HG02588 (cell line): ENCODE measurements around the gene DPPA3.
"Not testable (repeated sequence)": the region's sequence is repeated elsewhere in the genome, so short reads cannot be mapped to it uniquely, and the experiment has no call there.

ENCODE experiments used
- ATAC-seq: cut with Tn5 transposase; IDR thresholded peaks from one replicate; pipeline ENCODE4 v1.9.1; 2021; ENCODE audit warnings: mild to moderate bottlenecking, moderate library complexity; ENCODE audit not compliant: unreplicated experiment

The DPPA3 gene

GRCh38 chr12:7729746-7730145 is 18.5 kb downstream of the DPPA3 start:
- no peak for ATAC-seq

GRCh38 chr12:7730984-7731383 is 19.8 kb downstream of the DPPA3 start:
- ATAC-seq, result not testable (repeated sequence)

- ATAC-seq, result no peak
These were observed 20.3 kb downstream of the DPPA3 start for GRCh38 chr12:7731486-7731885.

- no peak for ATAC-seq
These were observed 21.8 kb downstream of the DPPA3 start for GRCh38 chr12:7732993-7733392.

- no peak for ATAC-seq
These were observed 36.0 kb downstream of the DPPA3 start, which contains the start of gene CLEC4C for GRCh38 chr12:7747246-7747645. Gene CLEC4C, minus strand, starts transcription at chr12:7747375. Its CDS starts 27 bp downstream, at chr12:7747348.

- no peak for ATAC-seq
These were observed 37.6 kb downstream of the DPPA3 start for GRCh38 chr12:7748852-7749251.

- ATAC-seq, result no peak
These were observed 38.2 kb downstream of the DPPA3 start for GRCh38 chr12:7749442-7749841.

GRCh38 chr12:7750350-7750749 is 39.1 kb downstream of the DPPA3 start:
- no peak for ATAC-seq

- ATAC-seq, result no peak
These were observed 40.2 kb downstream of the DPPA3 start for GRCh38 chr12:7751394-7751793.

- not testable (repeated sequence) for ATAC-seq
These were observed 41.0 kb downstream of the DPPA3 start for GRCh38 chr12:7751941-7752922.

GRCh38 chr12:7755668-7756067 is 44.4 kb downstream of the DPPA3 start:
- not testable (repeated sequence) for ATAC-seq

- no peak for ATAC-seq
These were observed 45.8 kb downstream of the DPPA3 start for GRCh38 chr12:7756993-7757392.

GRCh38 chr12:7758766-7759140 is 47.5 kb downstream of the DPPA3 start:
- ATAC-seq, result no peak
